Measurements from ENCODE around the gene SPTB.

The SPTB gene

GRCh38 chr14:64848239-64848638, 31.5 kb downstream of the SPTB start:
- DNase-seq, result no peak

GRCh38 chr14:64846319-64846718, 33.4 kb downstream of the SPTB start:
- no peak for DNase-seq

- no peak for DNase-seq
These were observed 33.8 kb downstream of the SPTB start for GRCh38 chr14:64845878-64846277.

GRCh38 chr14:64844969-64845536, 34.7 kb downstream of the SPTB start:
- DNase-seq, result no peak

- peak; percentile 40 for DNase-seq
These were observed 35.4 kb downstream of the SPTB start for GRCh38 chr14:64844272-64844671.

- no peak for DNase-seq
These were observed 36.2 kb downstream of the SPTB start for GRCh38 chr14:64843548-64843947.

GRCh38 chr14:64841772-64842750, 37.6 kb downstream of the SPTB start:
- DNase-seq, result no peak

- no peak for DNase-seq
These were observed 38.5 kb downstream of the SPTB start for GRCh38 chr14:64841121-64841651.

GRCh38 chr14:64838656-64839055, 41.1 kb downstream of the SPTB start:
- no peak for DNase-seq

GRCh38 chr14:64835431-64835830, 44.3 kb downstream of the SPTB start:
- DNase-seq, result no peak

GRCh38 chr14:64834965-64835364, 44.7 kb downstream of the SPTB start:
- DNase-seq, result no peak

GRCh38 chr14:64831419-64831818, 48.3 kb downstream of the SPTB start:
- DNase-seq, result no peak

GRCh38 chr14:64830961-64831360, 48.7 kb downstream of the SPTB start:
- DNase-seq, result no peak

GRCh38 chr14:64828071-64828470, 51.6 kb downstream of the SPTB start:
- no peak for DNase-seq

- peak; percentile 75 for DNase-seq
These were observed 52.9 kb downstream of the SPTB start for GRCh38 chr14:64826845-64827244.

- no peak for DNase-seq
These were observed 53.4 kb downstream of the SPTB start for GRCh38 chr14:64826333-64826732.

GRCh38 chr14:64825509-64825908, 54.2 kb downstream of the SPTB start:
- no peak for DNase-seq

- DNase-seq, result no peak
These were observed 54.7 kb downstream of the SPTB start for GRCh38 chr14:64825006-64825405.

- no peak for DNase-seq
These were observed 55.2 kb downstream of the SPTB start for GRCh38 chr14:64824471-64824870.

- DNase-seq, result peak; percentile 82
These were observed 56.3 kb downstream of the SPTB start for GRCh38 chr14:64823305-64823861.

GRCh38 chr14:64821651-64822050, 58.1 kb downstream of the SPTB start:
- DNase-seq, result no peak

- no peak for DNase-seq
These were observed 61.6 kb downstream of the SPTB start for GRCh38 chr14:64818151-64818550.

- no peak for DNase-seq
These were observed 62.1 kb downstream of the SPTB start for GRCh38 chr14:64817631-64818030.
